Activated CD8-positive, alpha-beta memory T cell treated with anti-CD3 and anti-CD28 coated beads, Interleukin-2, amount 50 U/mL, for 24 hours (primary cell): Measurements from ENCODE around the gene TIMM13.

Experiments
- DNase-seq: peaks from one replicate; pipeline ENCODE4 v3.0.0-alpha.2; 2020; ENCODE audit errors: extremely low read depth

TIMM13 gene

GRCh38 chr19:2382530-2383222, 44.7 kb downstream of the TIMM13 start:
- no peak for DNase-seq

GRCh38 chr19:2381148-2381820, 46.1 kb downstream of the TIMM13 start:
- no peak for DNase-seq

GRCh38 chr19:2380567-2380966, 46.8 kb downstream of the TIMM13 start:
- DNase-seq = no peak

- no peak for DNase-seq
Measured at GRCh38 chr19:2376784-2377519, 50.4 kb downstream of the TIMM13 start.
